HG03439 (cell line): ENCODE results near the gene HTRA3.
A peak's percentile ranks its signal among the peaks of the same experiment; 100 is the strongest.

Experiments
- ATAC-seq: cut with Tn5 transposase; IDR thresholded peaks from one replicate; pipeline ENCODE4 v1.9.1; 2021; ENCODE audit warnings: mild to moderate bottlenecking, moderate library complexity; ENCODE audit not compliant: unreplicated experiment

The HTRA3 gene

DNA sequence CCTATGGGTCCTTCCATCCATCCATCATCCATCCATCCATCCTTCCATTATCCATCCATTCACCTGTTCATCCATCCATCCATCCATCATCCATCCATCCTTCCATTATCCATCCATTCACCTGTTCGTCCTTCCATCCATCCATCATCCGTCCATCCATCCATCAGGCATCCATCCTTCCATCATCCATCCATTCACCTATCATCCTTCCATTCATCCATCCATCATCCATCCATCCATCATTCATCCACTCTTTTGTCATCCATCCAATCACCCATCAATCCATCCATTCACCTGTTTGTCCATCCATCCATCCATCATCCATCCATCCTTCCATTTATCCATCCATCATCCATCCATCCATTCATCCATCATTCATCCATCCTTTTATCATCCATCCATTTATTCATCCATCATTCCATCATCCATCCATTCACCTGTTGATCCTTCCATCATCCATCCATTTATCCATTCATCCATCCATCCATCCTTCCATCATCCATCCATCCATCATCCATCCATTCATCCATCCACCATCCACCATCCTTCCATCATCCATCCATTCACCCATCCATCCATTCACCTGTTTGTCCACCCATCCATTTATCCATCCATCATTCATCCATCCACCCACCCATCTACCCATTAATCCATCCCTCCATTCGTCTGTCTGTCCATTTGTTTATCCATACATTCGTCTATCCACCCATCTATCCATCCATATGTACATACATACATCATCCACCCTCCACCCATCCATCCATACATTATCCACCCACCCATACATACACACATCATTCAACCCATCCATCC lies 35.7 kb upstream of the HTRA3 start:
- no peak for ATAC-seq

DNA sequence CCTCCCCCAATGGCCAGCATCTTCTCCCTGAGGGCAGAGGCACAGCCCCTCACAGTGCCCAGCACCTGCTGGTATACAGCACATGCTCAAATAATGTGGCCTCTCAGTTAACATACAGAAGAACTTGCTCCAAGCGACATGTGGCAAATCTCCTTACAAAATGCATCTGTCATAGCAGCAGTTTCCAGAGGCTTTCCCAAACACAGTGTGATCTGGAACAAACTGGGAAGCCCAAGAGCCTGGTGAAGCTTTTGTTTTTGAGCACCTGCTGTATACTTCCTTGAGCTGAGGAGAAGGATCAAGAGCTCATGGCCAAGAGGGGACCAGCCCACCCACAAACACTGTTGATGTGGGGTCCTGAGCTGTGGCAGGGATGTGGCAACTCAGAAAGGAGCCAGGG lies 34.8 kb upstream of the HTRA3 start:
- ATAC-seq, result no peak

- no peak for ATAC-seq
Measured at GRCh38 chr4:8235224-8235623, 34.3 kb upstream of the HTRA3 start.

GRCh38 chr4:8235686-8236085 lies 33.9 kb upstream of the HTRA3 start:
- ATAC-seq, result no peak

DNA sequence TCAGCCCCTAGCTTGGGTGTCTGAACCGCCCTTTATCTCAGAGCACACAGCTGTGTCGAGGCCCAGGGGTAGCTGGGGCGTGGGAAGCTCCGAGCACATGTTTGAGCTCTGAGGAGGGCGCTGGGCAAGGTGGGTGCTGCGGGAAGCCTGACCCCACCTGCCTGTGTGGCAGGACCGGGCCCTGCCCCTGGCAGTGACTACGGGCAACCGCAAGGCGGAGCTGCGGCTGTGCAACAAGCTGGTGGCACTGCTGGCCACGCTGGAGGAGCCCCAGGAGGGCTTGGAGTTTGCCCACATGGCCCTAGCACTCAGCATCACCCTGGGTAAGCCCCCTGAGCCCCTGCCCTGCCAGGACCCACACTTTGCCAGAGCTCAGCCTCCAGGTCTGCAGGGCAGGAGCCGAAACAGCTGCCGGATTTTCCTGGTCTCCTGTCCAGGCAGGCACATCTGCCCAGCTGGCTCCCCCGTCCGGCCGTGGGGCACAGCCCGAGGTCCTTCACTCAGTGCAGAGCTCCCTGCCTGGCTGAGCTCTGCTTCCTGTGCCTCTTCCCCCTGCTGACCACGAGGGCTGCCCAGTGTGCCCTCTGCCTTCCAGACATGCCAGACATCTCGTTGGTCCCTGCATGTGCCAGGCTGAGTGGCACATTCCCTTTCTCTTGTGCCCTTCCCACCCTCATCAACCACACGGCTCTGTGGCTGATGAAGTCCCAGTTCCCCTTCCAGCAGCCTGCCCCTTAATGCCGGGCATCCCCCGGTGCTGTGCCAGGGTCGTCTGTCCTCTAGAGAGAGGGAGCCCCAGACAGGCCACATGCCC lies 33.2 kb upstream of the HTRA3 start:
- ATAC-seq, result no peak

GRCh38 chr4:8236920-8237195 lies 32.7 kb upstream of the HTRA3 start:
- no peak for ATAC-seq

GRCh38 chr4:8237256-8237989 lies 32.1 kb upstream of the HTRA3 start:
- no peak for ATAC-seq

GRCh38 chr4:8238036-8238511 lies 31.5 kb upstream of the HTRA3 start:
- no peak for ATAC-seq

- no peak for ATAC-seq
Measured at GRCh38 chr4:8238515-8239053, 31.0 kb upstream of the HTRA3 start.

GRCh38 chr4:8239226-8239625 lies 30.3 kb upstream of the HTRA3 start:
- ATAC-seq, result no peak

GRCh38 chr4:8239661-8240060 lies 29.9 kb upstream of the HTRA3 start:
- ATAC-seq, result no peak

GRCh38 chr4:8240211-8241041 lies 29.1 kb upstream of the HTRA3 start:
- no peak for ATAC-seq

DNA sequence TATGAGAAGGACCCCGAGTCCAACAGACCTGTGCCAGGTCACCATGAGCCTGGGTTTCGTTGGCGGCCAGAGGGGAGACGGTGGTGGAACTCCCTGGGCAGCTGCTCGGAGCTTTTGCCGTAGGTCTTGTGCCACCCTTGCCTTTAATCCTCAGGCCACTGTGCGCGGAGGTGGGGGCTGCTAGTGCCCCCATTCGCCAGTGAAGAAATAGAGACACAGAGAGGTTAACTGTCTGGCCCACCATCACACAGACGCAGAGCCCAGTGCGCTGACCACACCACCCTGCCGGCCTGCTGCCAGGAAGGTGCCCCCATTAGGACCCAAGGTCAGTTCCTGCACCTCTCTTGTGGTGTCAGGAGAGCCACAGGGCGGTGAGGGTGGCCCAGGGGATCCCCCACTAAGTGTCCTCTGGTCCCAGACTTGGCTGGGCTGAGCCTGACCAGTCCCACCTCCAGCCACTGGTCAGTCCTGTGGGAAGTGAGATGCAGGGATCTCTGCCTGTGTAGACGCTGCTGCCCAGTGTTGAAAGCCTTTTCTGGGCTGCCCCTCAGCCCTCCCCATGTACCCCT lies 28.3 kb upstream of the HTRA3 start:
- no peak for ATAC-seq

DNA sequence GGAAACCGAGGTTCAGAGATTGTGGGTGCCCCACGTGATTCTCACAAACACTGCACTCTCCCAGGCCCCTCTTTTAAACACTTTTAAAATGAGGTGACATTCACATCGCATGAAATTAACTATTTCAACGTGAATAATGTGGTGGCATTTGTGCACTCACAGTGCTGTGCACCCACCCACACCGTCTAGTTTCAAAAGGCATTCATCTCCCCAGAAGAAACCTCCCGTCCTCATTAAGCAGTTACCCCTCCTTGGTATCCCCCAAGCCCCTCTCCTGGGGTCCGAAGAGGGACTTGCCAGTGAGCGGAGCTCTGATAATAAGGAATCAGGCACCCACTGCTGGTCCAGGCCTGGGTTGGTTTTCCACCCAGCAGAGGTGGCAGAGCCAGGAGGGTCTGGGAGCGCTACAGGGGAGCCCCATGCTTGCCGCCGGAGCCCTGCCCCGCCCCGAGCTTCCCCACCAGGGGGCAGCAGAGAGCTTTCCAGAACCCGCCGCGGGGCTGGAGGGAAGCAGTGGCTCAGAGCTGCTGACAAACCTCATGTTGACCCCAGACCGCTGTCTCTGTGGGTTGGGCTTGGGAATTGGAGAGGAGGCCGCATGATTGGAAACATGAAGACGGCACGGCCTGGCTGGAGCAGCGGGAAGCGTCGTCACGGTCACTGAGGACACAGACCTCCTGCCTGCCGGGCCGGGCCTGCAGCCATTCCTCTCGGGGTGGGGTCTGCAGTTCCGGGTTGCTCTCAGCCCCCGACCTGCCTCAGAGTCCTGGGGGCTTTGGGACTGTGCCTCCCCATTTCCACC lies 27.5 kb upstream of the HTRA3 start:
- ATAC-seq, result peak; percentile 62

GRCh38 chr4:8242782-8243560 lies 26.6 kb upstream of the HTRA3 start:
- ATAC-seq, result no peak

GRCh38 chr4:8244001-8244757 lies 25.4 kb upstream of the HTRA3 start:
- ATAC-seq, result no peak

DNA sequence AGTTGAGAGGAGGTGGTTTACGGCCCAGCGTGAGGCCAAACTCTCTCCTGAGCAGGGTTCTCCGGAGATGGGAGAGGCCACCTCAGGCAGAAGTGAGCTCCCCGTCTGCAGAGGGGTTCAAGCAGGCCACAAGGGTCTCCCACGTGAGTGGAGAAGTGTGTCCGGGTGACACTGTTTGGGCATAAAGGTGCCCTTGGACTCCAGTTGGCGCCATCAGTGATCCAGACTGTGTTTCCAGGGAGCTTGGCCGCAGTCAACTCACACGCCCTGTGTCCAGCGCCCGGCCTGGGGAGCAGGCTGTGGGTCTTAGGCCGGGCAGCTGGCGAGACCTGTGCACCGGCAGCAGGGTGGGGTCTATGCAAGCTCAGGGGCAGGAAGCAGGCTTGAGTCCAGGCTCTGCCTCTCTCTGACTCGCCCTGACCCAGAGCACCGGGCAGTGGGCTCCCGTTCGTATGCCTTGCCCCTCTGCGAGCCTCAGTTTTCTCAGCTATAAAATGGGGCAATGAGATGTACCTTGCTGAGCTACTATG lies 24.6 kb upstream of the HTRA3 start:
- no peak for ATAC-seq
